Measurements from ENCODE around the gene CFAP91. TPM values are rescaled to one million over a fixed set of nuclear protein-coding genes. Genes with fewer than 3 reads are reported as not detected.

CFAP91 gene
- total RNA-seq, 1 donor from 2014 or later = 19.9 TPM

DNA sequence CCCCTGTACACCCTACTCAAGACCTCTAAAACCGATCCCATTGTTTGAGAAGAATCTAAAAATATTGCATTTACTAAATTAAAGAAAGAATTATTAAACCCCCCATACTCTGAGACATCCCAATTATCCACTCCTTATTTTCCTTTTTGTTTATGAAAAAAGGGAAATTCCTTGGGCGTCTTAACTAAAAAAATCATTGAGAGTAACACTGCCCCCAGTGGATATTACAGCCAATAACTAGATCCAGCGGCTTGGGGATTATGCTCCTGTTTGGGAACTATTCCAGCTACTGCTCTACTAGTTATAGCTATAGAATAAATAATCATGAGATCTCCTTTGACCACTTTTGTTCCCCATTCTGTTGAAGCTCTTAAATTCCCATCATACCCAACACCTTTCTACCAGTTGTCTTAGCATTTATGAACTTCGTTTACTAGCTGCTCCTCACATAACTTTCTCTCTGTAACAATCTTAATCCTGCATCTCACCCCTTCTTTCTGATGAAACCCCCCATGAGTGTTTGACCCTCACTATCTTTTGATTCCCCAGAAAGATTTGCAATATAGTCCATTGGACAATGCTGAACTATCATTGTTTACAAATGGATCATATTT, 12.7 kb upstream of the CFAP91 start:
- Histone ChIP-seq H4K20me1 (ENCODE audit: low read depth) (no peaks in the 10 kb centered on the region), H3K79me2 (ENCODE audit: low read depth) (no peaks in the 10 kb centered on the region), H3K36me3 (no peaks in the 10 kb centered on the region), H3K9me3 (ENCODE audit: low read depth) (no peaks in the 10 kb centered on the region), H3F3A (ENCODE audit: low read depth) (no peaks in the 10 kb centered on the region), H3K27me3 (no peaks in the 10 kb centered on the region), H3K27ac (no peak overlapping the region), H3K4me2 (no peak overlapping the region), H3K9ac (no peak overlapping the region), H2AFZ (replicated peaks) (peak overlapping the region; percentile 15), H3K4me3 (no peak overlapping the region), H3K4me1 (no peaks in the 10 kb centered on the region)
- DNase-seq (ENCODE audit: low spot score) = peak; percentile 43
- Mint-ChIP-seq H3K27ac (no peak overlapping the region), H3K4me3 (no peak overlapping the region), H3K36me3 (peaks cover 2% of the 10 kb centered on the region), H3K27me3 (ENCODE audit: insufficient read depth, low read depth) (peaks cover 3% of the 10 kb centered on the region), H3K9me3 (peaks cover 4% of the 10 kb centered on the region), H3K4me1 (no peaks in the 10 kb centered on the region)
- no peak for TF ChIP-seq EZH2 (IDR thresholded peaks at IDR 0.05)
- TF ChIP-seq, protein P1, sequence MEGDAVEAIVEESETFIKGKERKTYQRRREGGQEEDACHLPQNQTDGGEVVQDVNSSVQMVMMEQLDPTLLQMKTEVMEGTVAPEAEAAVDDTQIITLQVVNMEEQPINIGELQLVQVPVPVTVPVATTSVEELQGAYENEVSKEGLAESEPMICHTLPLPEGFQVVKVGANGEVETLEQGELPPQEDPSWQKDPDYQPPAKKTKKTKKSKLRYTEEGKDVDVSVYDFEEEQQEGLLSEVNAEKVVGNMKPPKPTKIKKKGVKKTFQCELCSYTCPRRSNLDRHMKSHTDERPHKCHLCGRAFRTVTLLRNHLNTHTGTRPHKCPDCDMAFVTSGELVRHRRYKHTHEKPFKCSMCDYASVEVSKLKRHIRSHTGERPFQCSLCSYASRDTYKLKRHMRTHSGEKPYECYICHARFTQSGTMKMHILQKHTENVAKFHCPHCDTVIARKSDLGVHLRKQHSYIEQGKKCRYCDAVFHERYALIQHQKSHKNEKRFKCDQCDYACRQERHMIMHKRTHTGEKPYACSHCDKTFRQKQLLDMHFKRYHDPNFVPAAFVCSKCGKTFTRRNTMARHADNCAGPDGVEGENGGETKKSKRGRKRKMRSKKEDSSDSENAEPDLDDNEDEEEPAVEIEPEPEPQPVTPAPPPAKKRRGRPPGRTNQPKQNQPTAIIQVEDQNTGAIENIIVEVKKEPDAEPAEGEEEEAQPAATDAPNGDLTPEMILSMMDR (IDR thresholded peaks at IDR 0.05) = peak; percentile 75
- no peak for TF ChIP-seq EZH2phosphoT487 (IDR thresholded peaks at IDR 0.05)

DNA sequence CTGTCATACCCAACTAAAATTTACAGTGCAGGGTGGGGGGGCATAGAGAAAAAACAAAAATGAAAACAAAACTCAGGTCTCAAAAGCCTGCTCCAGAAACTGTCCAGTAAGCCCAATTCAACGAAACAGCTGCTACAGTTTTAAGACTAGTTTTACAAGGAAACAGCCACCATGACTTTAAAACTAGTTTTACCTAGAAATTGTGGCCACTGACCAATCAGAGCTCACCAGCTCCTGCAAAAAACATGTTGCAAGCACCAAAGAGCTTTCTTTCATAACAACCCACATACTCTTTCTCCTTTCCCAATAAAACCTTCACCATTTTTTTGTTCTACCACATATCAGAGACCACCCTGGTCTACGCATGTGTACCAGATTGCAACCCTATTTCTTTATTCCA, 7.3 kb upstream of the CFAP91 start:
- Histone ChIP-seq H3F3A (ENCODE audit: low read depth) (no peaks in the 10 kb centered on the region), H3K27ac (no peak overlapping the region), H3K4me2 (no peak overlapping the region), H3K79me2 (ENCODE audit: low read depth) (no peaks in the 10 kb centered on the region), H3K9me3 (ENCODE audit: low read depth) (no peaks in the 10 kb centered on the region), H4K20me1 (ENCODE audit: low read depth) (no peaks in the 10 kb centered on the region), H2AFZ (replicated peaks) (peak overlapping the region; percentile 68), H3K9ac (no peak overlapping the region), H3K36me3 (no peaks in the 10 kb centered on the region), H3K4me3 (no peak overlapping the region), H3K4me1 (no peaks in the 10 kb centered on the region), H3K27me3 (no peaks in the 10 kb centered on the region)
- H3K4me1 Mint-ChIP-seq = no peaks in the 10 kb centered on the region
- no peak overlapping the region for H3K27ac Mint-ChIP-seq
- H3K36me3 Mint-ChIP-seq = no peaks in the 10 kb centered on the region
- DNase-seq (ENCODE audit: low spot score) = no peak
- TF ChIP-seq, protein P1 (IDR thresholded peaks at IDR 0.05) = no peak
- H3K4me3 Mint-ChIP-seq = no peak overlapping the region
- no peaks in the 10 kb centered on the region for H3K9me3 Mint-ChIP-seq
- peaks cover 2% of the 10 kb centered on the region for H3K27me3 Mint-ChIP-seq (ENCODE audit: insufficient read depth, low read depth)

DNA sequence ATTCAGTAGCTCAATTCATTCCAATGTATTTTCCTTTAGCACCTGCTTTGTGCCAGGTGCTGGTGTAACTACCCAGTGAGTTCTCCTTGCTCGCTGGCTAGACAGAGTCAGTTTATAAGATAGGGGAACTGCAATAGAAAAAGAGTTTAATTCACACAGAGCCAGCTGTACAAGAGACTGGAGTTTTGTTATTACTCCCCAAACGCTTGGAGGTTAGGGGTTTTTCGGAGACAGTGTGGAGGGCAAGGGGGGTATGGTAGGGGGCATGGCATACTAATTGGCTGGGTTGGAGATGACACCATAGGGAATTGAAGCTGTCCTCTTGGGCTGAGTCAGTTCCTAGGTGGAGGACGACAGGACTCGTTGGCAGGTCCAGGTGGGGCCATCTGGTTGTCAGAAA, 5.4 kb upstream of the CFAP91 start:
- Mint-ChIP-seq H3K9me3 (peaks cover 5% of the 10 kb centered on the region), H3K4me1 (peaks cover 6% of the 10 kb centered on the region), H3K27me3 (ENCODE audit: insufficient read depth, low read depth) (peaks cover 2% of the 10 kb centered on the region), H3K36me3 (no peaks in the 10 kb centered on the region), H3K4me3 (no peak overlapping the region), H3K27ac (no peak overlapping the region)
- Histone ChIP-seq H3K79me2 (ENCODE audit: low read depth) (no peaks in the 10 kb centered on the region), H3K4me3 (no peak overlapping the region), H3K9ac (no peak overlapping the region), H4K20me1 (ENCODE audit: low read depth) (no peaks in the 10 kb centered on the region), H3K36me3 (no peaks in the 10 kb centered on the region), H3K4me1 (peaks cover 6% of the 10 kb centered on the region), H3F3A (ENCODE audit: low read depth) (no peaks in the 10 kb centered on the region), H3K27me3 (no peaks in the 10 kb centered on the region), H3K9me3 (ENCODE audit: low read depth) (no peaks in the 10 kb centered on the region), H3K27ac (no peak overlapping the region), H2AFZ (replicated peaks) (no peak overlapping the region), H3K4me2 (no peak overlapping the region)
- no peak for TF ChIP-seq EZH2phosphoT487 (IDR thresholded peaks at IDR 0.05)
- no peak for TF ChIP-seq EZH2 (IDR thresholded peaks at IDR 0.05)
- TF ChIP-seq, protein P1 (IDR thresholded peaks at IDR 0.05) = no peak
- no peak for DNase-seq (ENCODE audit: low spot score)

All from neural progenitor cell (in vitro differentiated cells).